Stimulated activated memory B cell treated with anti-CD40 and anti-IgM and Interleukin-4, amounts not matched to agents 10 μg/mL and 1 μg/mL and 100 μg/mL, for 72 hours (primary cell): ENCODE data around the gene ZNF366.

Experiments used
- ATAC-seq: fragments of 150-1000 bp; cut with Tn5 transposase; 2 replicates; pipeline ENCODE4 v1.10.0; 2021
- H3K27ac Mint-ChIP-seq: one replicate; pipeline ENCODE4 v1.8.0; 2022; ENCODE audit warnings: mild to moderate bottlenecking, mixed read lengths
- H3K27me3 Mint-ChIP-seq: one replicate; pipeline ENCODE4 v1.8.0; 2022; ENCODE audit warnings: mixed read lengths
- H3K36me3 Mint-ChIP-seq: one replicate; pipeline ENCODE4 v1.8.0; 2022; ENCODE audit warnings: mixed read lengths
- H3K4me1 Mint-ChIP-seq: one replicate; pipeline ENCODE4 v1.8.0; 2022; ENCODE audit warnings: mixed read lengths
- H3K4me3 Mint-ChIP-seq: one replicate; pipeline ENCODE4 v1.8.0; 2022; ENCODE audit warnings: mild to moderate bottlenecking, moderate library complexity, mixed read lengths
- H3K9me3 Mint-ChIP-seq: one replicate; pipeline ENCODE4 v1.8.0; 2022; ENCODE audit warnings: mixed read lengths

ZNF366 gene, protein sequence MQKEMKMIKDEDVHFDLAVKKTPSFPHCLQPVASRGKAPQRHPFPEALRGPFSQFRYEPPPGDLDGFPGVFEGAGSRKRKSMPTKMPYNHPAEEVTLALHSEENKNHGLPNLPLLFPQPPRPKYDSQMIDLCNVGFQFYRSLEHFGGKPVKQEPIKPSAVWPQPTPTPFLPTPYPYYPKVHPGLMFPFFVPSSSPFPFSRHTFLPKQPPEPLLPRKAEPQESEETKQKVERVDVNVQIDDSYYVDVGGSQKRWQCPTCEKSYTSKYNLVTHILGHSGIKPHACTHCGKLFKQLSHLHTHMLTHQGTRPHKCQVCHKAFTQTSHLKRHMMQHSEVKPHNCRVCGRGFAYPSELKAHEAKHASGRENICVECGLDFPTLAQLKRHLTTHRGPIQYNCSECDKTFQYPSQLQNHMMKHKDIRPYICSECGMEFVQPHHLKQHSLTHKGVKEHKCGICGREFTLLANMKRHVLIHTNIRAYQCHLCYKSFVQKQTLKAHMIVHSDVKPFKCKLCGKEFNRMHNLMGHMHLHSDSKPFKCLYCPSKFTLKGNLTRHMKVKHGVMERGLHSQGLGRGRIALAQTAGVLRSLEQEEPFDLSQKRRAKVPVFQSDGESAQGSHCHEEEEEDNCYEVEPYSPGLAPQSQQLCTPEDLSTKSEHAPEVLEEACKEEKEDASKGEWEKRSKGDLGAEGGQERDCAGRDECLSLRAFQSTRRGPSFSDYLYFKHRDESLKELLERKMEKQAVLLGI

DNA sequence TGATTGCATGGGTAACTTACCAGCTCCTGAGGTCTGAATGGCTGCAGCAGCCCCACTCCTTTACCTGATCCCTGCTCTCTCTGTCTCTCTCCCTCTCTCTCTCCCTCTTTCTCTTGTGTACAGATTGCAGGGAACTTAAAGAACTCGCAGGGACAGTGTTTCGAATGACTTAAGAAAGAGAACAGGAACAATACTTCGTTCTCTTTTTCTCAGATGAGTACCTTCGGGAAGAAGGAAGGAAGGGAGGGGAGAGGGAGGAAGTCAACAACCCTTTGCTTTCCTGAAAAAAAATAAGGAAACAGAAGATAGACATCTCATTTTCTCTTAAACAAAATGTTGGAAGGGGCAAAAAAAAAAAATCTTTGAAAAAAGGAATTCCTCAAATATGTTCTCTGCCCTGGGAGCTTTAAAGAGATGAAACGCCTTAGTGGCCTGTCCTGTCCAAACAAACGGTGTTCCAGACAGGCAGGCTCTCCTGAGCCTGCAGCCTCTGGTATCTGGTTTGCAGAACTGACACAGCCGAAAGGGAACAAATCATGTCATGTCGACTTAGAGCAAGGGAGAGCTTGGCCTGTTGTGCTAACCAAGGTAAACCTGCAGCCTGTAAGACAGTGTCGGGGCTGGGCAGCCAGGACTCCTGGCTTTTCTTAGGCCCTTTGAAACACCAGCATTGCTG lies at the start of gene ZNF366:
ZNF366 (minus strand) TSS at position 180 of the 676 bp plus-strand sequence. CDS start 45,914 bp downstream, outside the sequence.
- no peak for ATAC-seq
- Mint-ChIP-seq H3K27ac (peak within 1 kb of the TSS; percentile 24), H3K9me3 (no peaks in the 10 kb centered on the region), H3K4me1 (peaks cover 49% of the 10 kb centered on the region), H3K36me3 (no peaks in the 10 kb centered on the region), H3K4me3 (no peak within 1 kb of the TSS), H3K27me3 (no peaks in the 10 kb centered on the region)

DNA sequence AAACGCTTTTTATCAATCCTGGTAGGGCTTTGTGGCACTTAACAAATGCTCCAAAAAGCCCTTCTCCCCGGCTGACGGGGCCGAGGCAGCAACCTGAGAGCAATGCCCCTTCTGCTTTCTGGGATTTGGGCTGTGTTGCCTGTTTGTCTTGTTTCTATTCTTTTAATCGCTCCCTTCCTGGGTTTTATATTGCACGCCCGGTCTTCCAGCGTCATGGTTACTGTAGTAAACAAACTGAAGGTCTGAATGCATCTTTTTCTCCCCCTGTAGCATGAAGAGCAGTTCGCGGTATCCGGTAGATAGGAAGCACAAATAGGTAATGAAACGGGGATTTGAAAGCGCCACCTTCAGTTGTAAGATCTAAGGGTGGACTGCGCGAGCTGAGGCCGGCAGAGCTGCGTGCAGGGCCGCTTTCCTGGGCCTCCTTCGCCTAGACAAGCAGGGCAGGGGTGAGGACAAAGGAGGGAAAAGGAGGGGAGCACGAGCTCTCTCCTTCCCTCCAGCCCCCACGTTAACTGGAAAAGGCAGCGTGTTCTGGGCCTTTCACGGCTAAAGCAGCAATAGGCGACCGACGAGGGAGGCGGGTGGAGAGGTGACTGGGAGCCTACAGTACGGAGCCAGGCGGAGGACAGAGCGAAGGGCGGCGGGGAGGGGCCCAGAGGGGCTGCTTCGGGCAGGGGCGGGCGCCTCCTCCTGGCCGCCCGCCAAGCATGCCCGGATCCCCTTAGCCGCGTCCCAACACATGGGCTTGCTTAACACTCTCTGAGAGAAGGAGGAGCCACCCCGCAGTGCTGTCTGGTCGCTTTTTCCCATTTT lies 49.3 kb upstream of the ZNF366 start:
- ATAC-seq, result peak; percentile 86
- Mint-ChIP-seq H3K4me1 (peaks cover 19% of the 10 kb centered on the region), H3K27me3 (peaks cover 28% of the 10 kb centered on the region), H3K9me3 (no peaks in the 10 kb centered on the region), H3K4me3 (peak overlapping the region; percentile 80), H3K27ac (peak overlapping the region; percentile 76), H3K36me3 (no peaks in the 10 kb centered on the region)

DNA sequence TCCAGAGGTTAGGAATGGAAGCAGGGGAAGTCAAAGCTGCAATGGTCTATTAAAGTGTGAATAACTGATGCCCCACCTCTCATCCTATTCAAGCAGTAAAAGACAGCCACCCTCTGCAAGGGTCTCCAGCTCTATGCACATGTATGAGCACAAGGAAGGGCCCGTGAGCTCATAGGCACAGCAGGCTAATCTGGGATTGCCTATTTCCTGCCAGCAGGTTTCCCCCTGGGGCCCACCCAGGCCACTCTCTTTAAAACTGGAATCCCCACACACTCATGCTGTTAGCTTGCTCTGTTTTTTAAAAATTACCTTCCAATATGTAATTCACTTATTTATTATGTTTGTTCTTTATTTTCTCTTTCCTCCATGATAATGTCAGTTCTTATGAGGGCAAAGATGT lies 48.7 kb upstream of the ZNF366 start:
- peaks cover 28% of the 10 kb centered on the region for H3K27me3 Mint-ChIP-seq

GRCh38 chr5:72554897-72555296 lies 47.7 kb upstream of the ZNF366 start:
- Mint-ChIP-seq H3K9me3 (no peaks in the 10 kb centered on the region), H3K4me1 (peaks cover 19% of the 10 kb centered on the region), H3K27me3 (peaks cover 36% of the 10 kb centered on the region), H3K27ac (no peak overlapping the region), H3K4me3 (no peak overlapping the region), H3K36me3 (no peaks in the 10 kb centered on the region)
- ATAC-seq, result no peak

More for the DNA sequence above, 48.7 kb upstream of the ZNF366 start:
- no peak for ATAC-seq
- Mint-ChIP-seq H3K27ac (peak overlapping the region; percentile 76), H3K4me3 (peak overlapping the region; percentile 80), H3K4me1 (peaks cover 19% of the 10 kb centered on the region), H3K9me3 (no peaks in the 10 kb centered on the region), H3K36me3 (no peaks in the 10 kb centered on the region)

DNA sequence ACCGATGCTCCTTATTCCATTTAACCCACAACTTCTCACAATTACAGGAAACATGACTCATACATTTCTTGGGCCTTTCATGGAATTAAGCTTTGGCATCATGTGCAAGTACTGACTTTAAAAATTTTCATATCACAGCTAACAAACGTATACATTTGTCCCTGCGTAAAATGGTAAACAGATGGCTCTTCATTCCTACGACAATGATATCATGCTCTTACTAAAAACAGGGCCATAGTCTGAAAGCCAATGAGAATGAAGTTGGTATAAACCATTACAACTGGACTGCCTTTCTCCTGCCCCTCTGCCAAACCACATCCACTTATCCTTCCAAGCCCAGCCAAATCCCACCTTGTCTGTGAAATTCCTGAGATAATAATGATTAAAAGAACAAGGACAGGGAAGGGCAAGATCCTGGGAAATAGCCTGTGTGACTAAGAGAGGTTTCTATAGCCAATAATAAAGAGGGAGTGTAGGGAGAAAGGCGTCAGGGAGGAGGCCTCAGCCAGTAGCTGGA lies 44.9 kb upstream of the ZNF366 start:
- peaks cover 13% of the 10 kb centered on the region for H3K4me1 Mint-ChIP-seq
- ATAC-seq, result no peak
- no peak overlapping the region for H3K27ac Mint-ChIP-seq
- H3K4me3 Mint-ChIP-seq, result no peak overlapping the region
- H3K27me3 Mint-ChIP-seq, result peaks cover 53% of the 10 kb centered on the region
- H3K9me3 Mint-ChIP-seq, result peaks cover 3% of the 10 kb centered on the region
- H3K36me3 Mint-ChIP-seq, result no peaks in the 10 kb centered on the region

GRCh38 chr5:72550595-72550994 lies 43.4 kb upstream of the ZNF366 start:
- H3K36me3 Mint-ChIP-seq, result peaks cover 12% of the 10 kb centered on the region
- H3K9me3 Mint-ChIP-seq, result peaks cover 15% of the 10 kb centered on the region
- no peak overlapping the region for H3K4me3 Mint-ChIP-seq
- no peaks in the 10 kb centered on the region for H3K4me1 Mint-ChIP-seq
- peaks cover 62% of the 10 kb centered on the region for H3K27me3 Mint-ChIP-seq
- ATAC-seq, result no peak
- no peak overlapping the region for H3K27ac Mint-ChIP-seq

GRCh38 chr5:72543811-72544210 lies 36.6 kb upstream of the ZNF366 start:
- Mint-ChIP-seq H3K36me3 (peaks cover 14% of the 10 kb centered on the region), H3K27me3 (peaks cover 30% of the 10 kb centered on the region), H3K4me3 (no peak overlapping the region), H3K4me1 (no peaks in the 10 kb centered on the region), H3K9me3 (peaks cover 25% of the 10 kb centered on the region), H3K27ac (no peak overlapping the region)
- ATAC-seq, result no peak

GRCh38 chr5:72543365-72543764 lies 36.2 kb upstream of the ZNF366 start:
- no peak overlapping the region for H3K27ac Mint-ChIP-seq
- H3K27me3 Mint-ChIP-seq, result peaks cover 26% of the 10 kb centered on the region
- peaks cover 14% of the 10 kb centered on the region for H3K36me3 Mint-ChIP-seq
- H3K4me1 Mint-ChIP-seq, result no peaks in the 10 kb centered on the region
- H3K9me3 Mint-ChIP-seq, result peaks cover 25% of the 10 kb centered on the region
- no peak overlapping the region for H3K4me3 Mint-ChIP-seq
- no peak for ATAC-seq

DNA sequence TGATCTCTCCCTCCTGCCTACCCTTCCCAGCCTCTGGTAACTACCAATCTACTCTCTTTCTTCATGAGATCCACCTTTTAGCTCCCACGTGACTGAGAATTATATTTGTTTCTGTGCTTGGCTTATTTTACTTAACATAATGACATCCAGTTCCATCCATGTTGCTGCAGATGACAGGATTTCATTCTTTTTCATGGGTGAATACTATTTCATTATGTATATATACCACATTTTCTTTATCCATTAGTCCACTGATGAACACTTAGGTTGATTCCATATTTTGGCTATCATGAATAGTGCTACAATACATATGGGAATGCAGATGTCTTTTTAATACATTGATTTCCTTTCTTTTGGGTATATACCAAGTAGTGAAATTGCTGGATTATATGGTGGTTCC lies 35.5 kb upstream of the ZNF366 start:
- H3K9me3 Mint-ChIP-seq, result peaks cover 25% of the 10 kb centered on the region
- H3K27ac Mint-ChIP-seq, result no peak overlapping the region
- no peak overlapping the region for H3K4me3 Mint-ChIP-seq
- peaks cover 19% of the 10 kb centered on the region for H3K27me3 Mint-ChIP-seq
- peaks cover 14% of the 10 kb centered on the region for H3K36me3 Mint-ChIP-seq
- ATAC-seq, result no peak
- no peaks in the 10 kb centered on the region for H3K4me1 Mint-ChIP-seq

GRCh38 chr5:72541501-72542225 lies 34.5 kb upstream of the ZNF366 start:
- ATAC-seq, result peak; percentile 39
- peaks cover 20% of the 10 kb centered on the region for H3K9me3 Mint-ChIP-seq
- no peak overlapping the region for H3K27ac Mint-ChIP-seq
- H3K36me3 Mint-ChIP-seq, result peaks cover 13% of the 10 kb centered on the region
- no peaks in the 10 kb centered on the region for H3K4me1 Mint-ChIP-seq
- peaks cover 19% of the 10 kb centered on the region for H3K27me3 Mint-ChIP-seq
- H3K4me3 Mint-ChIP-seq, result no peak overlapping the region

GRCh38 chr5:72540759-72541438 lies 33.7 kb upstream of the ZNF366 start:
- H3K27ac Mint-ChIP-seq, result no peak overlapping the region
- H3K9me3 Mint-ChIP-seq, result peaks cover 12% of the 10 kb centered on the region
- H3K27me3 Mint-ChIP-seq, result peaks cover 11% of the 10 kb centered on the region
- H3K36me3 Mint-ChIP-seq, result peaks cover 5% of the 10 kb centered on the region
- no peak overlapping the region for H3K4me3 Mint-ChIP-seq
- ATAC-seq, result peak; percentile 31
- no peaks in the 10 kb centered on the region for H3K4me1 Mint-ChIP-seq

DNA sequence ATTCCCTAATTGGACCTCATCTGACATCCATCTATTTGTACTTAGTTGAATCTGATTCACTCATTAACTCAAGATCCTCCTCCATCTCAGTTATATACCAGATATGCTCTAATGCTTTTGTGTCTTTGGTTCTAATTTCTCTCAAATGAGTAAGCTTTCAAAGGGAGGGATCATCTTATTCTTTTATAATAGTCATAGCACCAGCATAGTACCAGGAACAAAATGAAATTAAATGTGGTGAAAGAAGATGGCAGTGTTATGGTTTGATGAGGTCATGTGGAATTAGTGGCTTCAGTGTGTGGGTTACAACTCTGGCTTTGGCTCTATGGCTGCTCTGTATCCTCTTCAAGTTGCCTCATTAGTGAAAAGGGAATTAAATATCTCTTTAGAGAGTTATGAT lies 32.5 kb upstream of the ZNF366 start:
- Mint-ChIP-seq H3K9me3 (peaks cover 5% of the 10 kb centered on the region), H3K4me1 (no peaks in the 10 kb centered on the region), H3K36me3 (no peaks in the 10 kb centered on the region), H3K27ac (no peak overlapping the region), H3K4me3 (no peak overlapping the region), H3K27me3 (no peaks in the 10 kb centered on the region)
- ATAC-seq, result no peak

DNA sequence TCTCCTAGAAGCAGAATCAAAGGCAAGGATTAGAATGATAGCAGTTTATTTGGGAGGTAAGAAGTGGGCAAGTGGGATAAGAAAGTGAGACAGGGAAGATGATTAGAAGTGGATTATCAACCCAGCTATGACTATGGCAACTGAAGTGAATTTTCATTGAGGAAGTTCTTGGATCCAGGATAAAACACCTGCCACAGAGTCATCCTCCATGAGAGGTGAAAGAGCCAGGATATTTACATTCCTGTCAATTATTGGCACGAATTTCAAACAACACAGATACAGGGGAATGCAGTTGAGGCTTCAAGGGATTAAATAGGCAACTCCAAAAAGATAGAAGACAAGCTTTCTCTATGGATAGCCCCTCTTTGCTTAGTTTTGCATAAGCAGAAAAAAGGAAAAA lies 31.8 kb upstream of the ZNF366 start:
- Mint-ChIP-seq H3K4me3 (no peak overlapping the region), H3K4me1 (no peaks in the 10 kb centered on the region), H3K36me3 (no peaks in the 10 kb centered on the region), H3K27ac (no peak overlapping the region), H3K9me3 (no peaks in the 10 kb centered on the region), H3K27me3 (no peaks in the 10 kb centered on the region)
- ATAC-seq, result no peak
